ENCODE measurements around the gene ZNF346. TPM values are rescaled to one million over a fixed set of nuclear protein-coding genes. Genes with fewer than 3 reads are reported as not detected.

The ZNF346 gene
- total and polyA plus RNA-seq, 2 experiments from 2014 or later, result 32.5 TPM

DNA sequence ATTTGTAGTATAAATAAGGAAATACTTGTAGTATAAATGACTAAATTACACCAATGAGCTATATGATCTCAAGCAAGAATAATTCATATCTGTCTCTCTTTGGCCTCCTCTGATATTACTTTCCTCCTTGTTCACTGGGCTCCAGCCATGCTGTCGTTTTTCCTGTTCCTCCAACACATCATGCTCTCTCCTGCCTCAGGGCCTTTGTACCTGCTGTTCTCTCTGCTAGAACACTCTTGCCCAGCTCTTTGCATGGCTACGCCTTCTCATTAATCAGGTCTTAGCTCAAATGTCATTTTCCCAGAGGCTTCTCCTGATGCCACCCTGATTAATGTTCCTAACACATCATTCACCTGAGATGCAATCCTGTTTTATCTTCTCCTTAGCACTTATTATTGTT is 2.5 kb upstream of the ZNF346 start:
- no peak for DNase-seq (ENCODE audit: low read depth in 1 of 2, low spot score in 1 of 2)
- H3K9me3 ChIP-seq (ENCODE audit: low read depth), result no peaks in the 10 kb centered on the region
- H3K4me1 ChIP-seq (ENCODE audit: low read depth), result peaks cover 4% of the 10 kb centered on the region
- TF ChIP-seq, protein P1, sequence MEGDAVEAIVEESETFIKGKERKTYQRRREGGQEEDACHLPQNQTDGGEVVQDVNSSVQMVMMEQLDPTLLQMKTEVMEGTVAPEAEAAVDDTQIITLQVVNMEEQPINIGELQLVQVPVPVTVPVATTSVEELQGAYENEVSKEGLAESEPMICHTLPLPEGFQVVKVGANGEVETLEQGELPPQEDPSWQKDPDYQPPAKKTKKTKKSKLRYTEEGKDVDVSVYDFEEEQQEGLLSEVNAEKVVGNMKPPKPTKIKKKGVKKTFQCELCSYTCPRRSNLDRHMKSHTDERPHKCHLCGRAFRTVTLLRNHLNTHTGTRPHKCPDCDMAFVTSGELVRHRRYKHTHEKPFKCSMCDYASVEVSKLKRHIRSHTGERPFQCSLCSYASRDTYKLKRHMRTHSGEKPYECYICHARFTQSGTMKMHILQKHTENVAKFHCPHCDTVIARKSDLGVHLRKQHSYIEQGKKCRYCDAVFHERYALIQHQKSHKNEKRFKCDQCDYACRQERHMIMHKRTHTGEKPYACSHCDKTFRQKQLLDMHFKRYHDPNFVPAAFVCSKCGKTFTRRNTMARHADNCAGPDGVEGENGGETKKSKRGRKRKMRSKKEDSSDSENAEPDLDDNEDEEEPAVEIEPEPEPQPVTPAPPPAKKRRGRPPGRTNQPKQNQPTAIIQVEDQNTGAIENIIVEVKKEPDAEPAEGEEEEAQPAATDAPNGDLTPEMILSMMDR (IDR thresholded peaks at IDR 0.05; ENCODE audit: low read depth, low read length), result no peak
- no peaks in the 10 kb centered on the region for H3K36me3 ChIP-seq
- H3K27me3 ChIP-seq, result no peaks in the 10 kb centered on the region
- no peak overlapping the region for H3K4me3 ChIP-seq
- H3K27ac ChIP-seq, result no peak overlapping the region

DNA sequence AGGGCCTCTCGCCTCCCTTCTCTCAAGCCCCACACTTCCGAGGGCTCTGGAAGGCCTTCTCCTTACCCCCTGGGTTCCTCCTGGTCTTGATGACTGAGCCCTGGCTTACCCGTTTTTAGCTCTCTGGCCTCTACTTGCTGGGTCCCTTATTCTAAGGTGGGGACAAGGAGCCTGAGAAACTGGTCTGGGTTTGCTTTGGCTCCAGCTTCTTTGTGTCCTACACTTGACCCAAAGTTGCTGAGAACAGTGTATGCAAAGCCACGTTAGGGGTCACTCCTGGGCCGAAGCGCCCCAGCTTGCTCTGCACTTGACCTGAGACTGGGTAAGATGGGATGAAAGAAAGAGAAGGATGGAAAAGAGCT is 788 bp downstream of the ZNF346 start:
- H3K27ac ChIP-seq, result peak overlapping the region; percentile 74
- H3K9me3 ChIP-seq (ENCODE audit: low read depth), result no peaks in the 10 kb centered on the region
- H3K4me3 ChIP-seq, result peak overlapping the region; percentile 74
- H3K36me3 ChIP-seq, result no peaks in the 10 kb centered on the region
- DNase-seq (ENCODE audit: low read depth in 1 of 2, low spot score in 1 of 2), result peak; percentile 14 to 15
- H3K27me3 ChIP-seq, result no peaks in the 10 kb centered on the region
- TF ChIP-seq, protein P1 (IDR thresholded peaks at IDR 0.05; ENCODE audit: low read depth, low read length), result no peak
- peaks cover 4% of the 10 kb centered on the region for H3K4me1 ChIP-seq (ENCODE audit: low read depth)

DNA sequence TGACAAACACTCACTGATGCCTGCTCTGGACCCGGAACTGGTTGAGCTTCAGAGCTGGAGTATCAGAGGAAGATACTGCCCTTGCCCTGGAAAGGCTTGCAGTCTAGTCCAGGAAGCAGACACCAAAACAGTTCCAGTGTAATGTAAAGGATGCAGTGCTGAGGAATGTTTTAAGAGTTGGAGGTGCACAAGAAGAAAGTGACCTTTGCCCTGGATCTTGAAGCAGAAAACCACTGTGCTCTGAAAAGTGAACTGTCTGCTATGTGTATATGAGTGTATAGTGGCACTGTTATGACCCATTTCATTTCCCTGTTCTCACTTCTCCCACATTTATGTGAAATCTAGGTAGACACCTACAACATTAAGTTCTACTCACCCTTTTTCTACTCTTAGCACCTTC is 2.1 kb downstream of the ZNF346 start:
- no peak overlapping the region for H3K27ac ChIP-seq
- DNase-seq (ENCODE audit: low read depth in 1 of 2, low spot score in 1 of 2), result no peak
- no peaks in the 10 kb centered on the region for H3K36me3 ChIP-seq
- no peaks in the 10 kb centered on the region for H3K27me3 ChIP-seq
- TF ChIP-seq, protein P1 (IDR thresholded peaks at IDR 0.05; ENCODE audit: low read depth, low read length), result no peak
- H3K4me3 ChIP-seq, result no peak overlapping the region
- H3K4me1 ChIP-seq (ENCODE audit: low read depth), result peaks cover 4% of the 10 kb centered on the region
- no peaks in the 10 kb centered on the region for H3K9me3 ChIP-seq (ENCODE audit: low read depth)

DNA sequence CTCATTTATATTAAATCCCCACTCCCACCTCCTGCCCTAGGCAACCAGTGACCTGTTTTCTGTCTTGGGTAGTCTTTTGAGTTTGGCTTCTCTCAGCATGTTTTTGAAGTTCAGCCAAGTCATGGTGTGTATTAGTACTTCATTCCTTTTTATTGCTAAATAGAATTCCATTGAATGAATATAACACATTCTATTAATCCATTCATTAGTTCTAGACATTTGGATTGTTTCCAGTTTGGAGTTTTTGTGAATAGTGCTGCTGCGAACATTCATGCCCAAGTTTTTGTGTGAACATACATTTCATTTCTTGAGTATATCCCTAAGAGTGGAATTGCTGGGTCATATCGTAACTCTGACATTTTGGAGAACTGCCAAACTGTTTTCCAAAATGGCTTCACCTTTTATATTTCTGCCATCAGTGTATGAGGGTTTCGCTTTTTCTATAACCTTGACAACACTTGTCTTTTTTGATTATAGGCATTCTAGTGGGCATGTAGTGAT is 2.7 kb downstream of the ZNF346 start:
- Histone ChIP-seq H3K4me3 (no peak overlapping the region), H3K27me3 (no peaks in the 10 kb centered on the region), H3K27ac (no peak overlapping the region), H3K4me1 (ENCODE audit: low read depth) (peaks cover 4% of the 10 kb centered on the region), H3K36me3 (no peaks in the 10 kb centered on the region), H3K9me3 (ENCODE audit: low read depth) (no peaks in the 10 kb centered on the region)
- DNase-seq (ENCODE audit: low read depth in 1 of 2, low spot score in 1 of 2), result peak in 1 of 2 donors; percentile 67
- TF ChIP-seq, protein P1 (IDR thresholded peaks at IDR 0.05; ENCODE audit: low read depth, low read length), result no peak

DNA sequence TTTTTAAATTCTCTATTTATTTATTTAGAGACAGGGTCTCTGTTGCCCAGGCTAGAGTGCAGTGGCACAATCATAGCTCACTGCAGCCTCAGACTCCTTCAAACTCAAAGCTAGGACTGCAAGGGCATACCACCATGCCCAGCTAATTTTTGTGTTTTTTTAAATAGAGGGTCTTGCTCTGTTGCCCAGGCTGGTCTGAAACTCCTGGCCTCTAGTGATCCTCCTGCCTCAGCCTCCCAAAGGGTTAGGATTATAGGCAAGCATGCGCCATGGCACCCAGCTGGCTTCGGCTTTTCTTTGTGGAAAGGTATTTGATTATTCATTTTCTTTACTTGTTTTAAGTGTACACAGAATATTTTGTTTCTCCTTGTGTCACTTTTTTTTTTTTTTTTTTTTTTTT is 5.2 kb downstream of the ZNF346 start:
- no peak overlapping the region for H3K4me3 ChIP-seq
- TF ChIP-seq, protein P1 (IDR thresholded peaks at IDR 0.05; ENCODE audit: low read depth, low read length), result no peak
- no peak for DNase-seq (ENCODE audit: low read depth in 1 of 2, low spot score in 1 of 2)
- H3K27ac ChIP-seq, result no peak overlapping the region
- H3K27me3 ChIP-seq, result no peaks in the 10 kb centered on the region
- H3K36me3 ChIP-seq, result no peaks in the 10 kb centered on the region
- peaks cover 4% of the 10 kb centered on the region for H3K4me1 ChIP-seq (ENCODE audit: low read depth)
- H3K9me3 ChIP-seq (ENCODE audit: low read depth), result no peaks in the 10 kb centered on the region

DNA sequence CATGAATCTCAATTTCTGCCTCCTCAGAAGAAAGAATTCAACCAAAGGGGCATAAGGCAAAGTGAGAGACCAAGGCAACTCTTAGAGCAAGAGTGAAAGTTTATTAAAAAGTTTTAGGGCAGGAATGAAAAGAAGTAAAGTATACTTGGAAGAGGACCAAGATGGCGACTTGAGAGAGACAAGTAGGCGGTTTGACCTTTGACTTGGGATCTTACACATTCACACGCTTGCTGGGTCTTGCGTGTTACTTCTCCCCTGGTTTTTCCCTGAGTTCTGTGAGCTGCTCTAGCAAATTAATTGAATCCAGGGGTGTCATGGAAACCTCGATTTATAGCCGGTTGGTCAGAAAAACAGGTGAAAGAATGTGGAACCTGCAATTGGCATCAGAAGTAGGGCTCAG is 7.0 kb downstream of the ZNF346 start:
- H3K27me3 ChIP-seq, result no peaks in the 10 kb centered on the region
- H3K4me3 ChIP-seq, result no peak overlapping the region
- TF ChIP-seq, protein P1 (IDR thresholded peaks at IDR 0.05; ENCODE audit: low read depth, low read length), result no peak
- H3K4me1 ChIP-seq (ENCODE audit: low read depth), result no peaks in the 10 kb centered on the region
- no peak for DNase-seq (ENCODE audit: low read depth in 1 of 2, low spot score in 1 of 2)
- no peaks in the 10 kb centered on the region for H3K9me3 ChIP-seq (ENCODE audit: low read depth)
- H3K27ac ChIP-seq, result no peak overlapping the region
- H3K36me3 ChIP-seq, result no peaks in the 10 kb centered on the region
